Measurements from ENCODE around the gene FCER1G. TPM values are rescaled to one million over a fixed set of nuclear protein-coding genes. Genes with fewer than 3 reads are reported as not detected.

Gene FCER1G
- total and polyA plus RNA-seq, 9 of the 15 experiments (the other 6 are each of a cell fraction or from before 2014, with no cell fraction given) = 0.15 to 0.69 (median 0.31) TPM; not detected in 2

DNA sequence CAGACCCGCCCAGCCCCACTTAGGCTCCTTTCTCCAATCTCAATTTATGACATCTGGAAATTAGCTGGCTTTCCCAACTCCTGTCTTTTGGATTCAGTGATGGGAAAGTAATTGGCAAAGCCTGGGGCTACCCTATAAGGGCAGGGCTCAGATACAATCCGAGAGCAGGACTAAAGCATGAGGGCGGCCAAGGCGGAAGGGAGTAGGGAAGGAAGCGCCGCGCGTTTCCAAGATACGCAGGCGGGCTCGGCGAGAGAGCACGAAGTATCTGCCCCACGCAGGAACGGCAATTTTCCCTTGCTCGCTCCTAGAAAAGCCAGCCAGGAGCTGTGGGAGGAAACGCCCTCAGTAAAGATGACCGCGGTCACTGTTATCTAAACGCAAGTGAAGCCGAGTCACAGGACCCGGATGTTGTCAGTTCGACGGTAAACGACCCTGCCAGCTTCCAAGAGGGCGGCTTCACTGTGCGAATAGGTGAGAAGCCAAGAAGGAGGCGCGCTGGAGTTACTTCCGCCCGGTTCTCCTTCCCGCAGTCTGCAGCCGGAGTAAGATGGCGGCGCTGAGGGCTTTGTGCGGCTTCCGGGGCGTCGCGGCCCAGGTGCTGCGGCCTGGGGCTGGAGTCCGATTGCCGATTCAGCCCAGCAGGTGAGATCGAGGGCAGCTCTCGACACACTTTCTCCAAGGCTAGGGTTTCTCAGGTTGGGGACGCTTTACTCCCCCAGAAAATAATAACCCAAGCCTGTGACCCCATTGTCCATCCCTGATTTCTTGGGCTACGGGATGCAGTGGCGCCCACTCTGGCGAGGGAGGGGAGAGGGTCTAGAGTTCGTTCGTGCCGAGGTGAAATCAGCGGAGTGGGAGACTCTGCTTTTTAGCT is 13.0 kb upstream of the FCER1G start, which contains the start of gene NDUFS2 (continued):
- TF ChIP-seq, protein P1, sequence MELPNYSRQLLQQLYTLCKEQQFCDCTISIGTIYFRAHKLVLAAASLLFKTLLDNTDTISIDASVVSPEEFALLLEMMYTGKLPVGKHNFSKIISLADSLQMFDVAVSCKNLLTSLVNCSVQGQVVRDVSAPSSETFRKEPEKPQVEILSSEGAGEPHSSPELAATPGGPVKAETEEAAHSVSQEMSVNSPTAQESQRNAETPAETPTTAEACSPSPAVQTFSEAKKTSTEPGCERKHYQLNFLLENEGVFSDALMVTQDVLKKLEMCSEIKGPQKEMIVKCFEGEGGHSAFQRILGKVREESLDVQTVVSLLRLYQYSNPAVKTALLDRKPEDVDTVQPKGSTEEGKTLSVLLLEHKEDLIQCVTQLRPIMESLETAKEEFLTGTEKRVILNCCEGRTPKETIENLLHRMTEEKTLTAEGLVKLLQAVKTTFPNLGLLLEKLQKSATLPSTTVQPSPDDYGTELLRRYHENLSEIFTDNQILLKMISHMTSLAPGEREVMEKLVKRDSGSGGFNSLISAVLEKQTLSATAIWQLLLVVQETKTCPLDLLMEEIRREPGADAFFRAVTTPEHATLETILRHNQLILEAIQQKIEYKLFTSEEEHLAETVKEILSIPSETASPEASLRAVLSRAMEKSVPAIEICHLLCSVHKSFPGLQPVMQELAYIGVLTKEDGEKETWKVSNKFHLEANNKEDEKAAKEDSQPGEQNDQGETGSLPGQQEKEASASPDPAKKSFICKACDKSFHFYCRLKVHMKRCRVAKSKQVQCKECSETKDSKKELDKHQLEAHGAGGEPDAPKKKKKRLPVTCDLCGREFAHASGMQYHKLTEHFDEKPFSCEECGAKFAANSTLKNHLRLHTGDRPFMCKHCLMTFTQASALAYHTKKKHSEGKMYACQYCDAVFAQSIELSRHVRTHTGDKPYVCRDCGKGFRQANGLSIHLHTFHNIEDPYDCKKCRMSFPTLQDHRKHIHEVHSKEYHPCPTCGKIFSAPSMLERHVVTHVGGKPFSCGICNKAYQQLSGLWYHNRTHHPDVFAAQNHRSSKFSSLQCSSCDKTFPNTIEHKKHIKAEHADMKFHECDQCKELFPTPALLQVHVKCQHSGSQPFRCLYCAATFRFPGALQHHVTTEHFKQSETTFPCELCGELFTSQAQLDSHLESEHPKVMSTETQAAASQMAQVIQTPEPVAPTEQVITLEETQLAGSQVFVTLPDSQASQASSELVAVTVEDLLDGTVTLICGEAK (IDR thresholded peaks at IDR 0.05) = peak; percentile 95
- TF ChIP-seq, protein P1 (CRISPR knock-in tag; IDR thresholded peaks at IDR 0.05) = no peak
- 0 out of 2 replicates have a peak, but pooled peaks have one; percentile 52 for TF ChIP-seq NR2F6 (CRISPR knock-in tag; IDR thresholded peaks at IDR 0.05)
- no peak for TF ChIP-seq ZNF184 (CRISPR knock-in tag; IDR thresholded peaks at IDR 0.05)
- no peak for TF ChIP-seq JUNB (CRISPR knock-in tag; conservative IDR thresholded peaks at IDR 0.05)
- TF ChIP-seq FOXK2 (conservative IDR thresholded peaks at IDR 0.05 in 1 of 2, IDR thresholded peaks at IDR 0.05 in 1 of 2; ENCODE audit: low read depth in 2 of 2) = peak; percentile 93 to 96
- TF ChIP-seq JUND (IDR thresholded peaks at IDR 0.05; ENCODE audit: borderline replicate concordance, low read depth, low read length) = peak; percentile 58; the same call in 1 of the 2 replicates
- TF ChIP-seq JUND (tag; IDR thresholded peaks at IDR 0.05; ENCODE audit: borderline replicate concordance, low read depth, low read length) = peak; percentile 31; the same call in 1 of the 3 replicates
- TF ChIP-seq GTF2F1 (IDR thresholded peaks at IDR 0.05; ENCODE audit: low read depth, low read length) = peak; percentile 81; the same call in 1 of the 2 replicates
- peak; percentile 69; the same call in 1 of the 2 replicates for TF ChIP-seq MYC (IDR thresholded peaks at IDR 0.05; ENCODE audit: low read depth, low read length)
- no peak for TF ChIP-seq MYC (CRISPR knock-in tag; IDR thresholded peaks at IDR 0.05; ENCODE audit: borderline replicate concordance, low read depth)
- peak; percentile 80 for TF ChIP-seq C11orf30 (IDR thresholded peaks at IDR 0.05; ENCODE audit: low read depth)
- TF ChIP-seq FOXP1 (CRISPR knock-in tag; IDR thresholded peaks at IDR 0.05) = peak; percentile 85
- TF ChIP-seq ERF (CRISPR knock-in tag; IDR thresholded peaks at IDR 0.05) = 0 out of 2 replicates have a peak, but pooled peaks have one; percentile 8
- peak; percentile 84 for TF ChIP-seq POLR2AphosphoS5 (IDR thresholded peaks at IDR 0.05; ENCODE audit: control insufficient read depth, insufficient read depth, low read depth, low read length)
- no peak for TF ChIP-seq FUS (optimal IDR thresholded peaks at IDR 0.05; ENCODE audit: low read depth, low read length)
- TF ChIP-seq ETV5 (CRISPR knock-in tag; IDR thresholded peaks at IDR 0.05; ENCODE audit: low read depth) = peak; percentile 92
- peak; percentile 30; the same call in 1 of the 2 replicates for TF ChIP-seq SMARCE1 (IDR thresholded peaks at IDR 0.05)
- TF ChIP-seq, protein P2, sequence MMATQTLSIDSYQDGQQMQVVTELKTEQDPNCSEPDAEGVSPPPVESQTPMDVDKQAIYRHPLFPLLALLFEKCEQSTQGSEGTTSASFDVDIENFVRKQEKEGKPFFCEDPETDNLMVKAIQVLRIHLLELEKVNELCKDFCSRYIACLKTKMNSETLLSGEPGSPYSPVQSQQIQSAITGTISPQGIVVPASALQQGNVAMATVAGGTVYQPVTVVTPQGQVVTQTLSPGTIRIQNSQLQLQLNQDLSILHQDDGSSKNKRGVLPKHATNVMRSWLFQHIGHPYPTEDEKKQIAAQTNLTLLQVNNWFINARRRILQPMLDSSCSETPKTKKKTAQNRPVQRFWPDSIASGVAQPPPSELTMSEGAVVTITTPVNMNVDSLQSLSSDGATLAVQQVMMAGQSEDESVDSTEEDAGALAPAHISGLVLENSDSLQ (IDR thresholded peaks at IDR 0.05) = peak; percentile 45; the same call in 1 of the 2 replicates
